Calu3 (cell line): ENCODE measurements around the gene RAPGEF4. TPM values are rescaled to one million over a fixed set of nuclear protein-coding genes. Genes with fewer than 3 reads are reported as not detected.

Experiments used
- BruUV-seq: library from RNA; stranded (reverse); fragments of 400-500 nt; replicated peaks from 2 replicates; lab custom pipeline; 2021; lab: Mats Ljungman, UMichigan
- CTCF ChIA-PET: fragments of 300-600 bp; sonication (Branson Sonifier 250); formaldehyde crosslinking; loops from one replicate; lab custom pipeline; 2022; ENCODE audit warnings: antibody characterized with exemption; lab: Charles Lee
- DNase-seq: peaks from one replicate; pipeline ENCODE4 v3.0.0; 2022
- H3K27ac Mint-ChIP-seq: one replicate; pipeline ENCODE4 v1.8.0; 2022; ENCODE audit warnings: mixed read lengths; ENCODE audit not compliant: unreplicated experiment
- H3K27me3 Mint-ChIP-seq: one replicate; pipeline ENCODE4 v1.8.0; 2022; ENCODE audit warnings: mixed read lengths; ENCODE audit not compliant: unreplicated experiment
- H3K36me3 Mint-ChIP-seq: one replicate; pipeline ENCODE4 v1.8.0; 2022; ENCODE audit warnings: mild to moderate bottlenecking, moderate library complexity, mixed read lengths; ENCODE audit not compliant: insufficient read depth, unreplicated experiment
- H3K4me1 Mint-ChIP-seq: one replicate; pipeline ENCODE4 v1.8.0; 2022; ENCODE audit warnings: mild to moderate bottlenecking, low read depth, mixed read lengths; ENCODE audit not compliant: unreplicated experiment
- H3K4me3 Mint-ChIP-seq: one replicate; pipeline ENCODE4 v1.8.0; 2022; ENCODE audit warnings: mild to moderate bottlenecking, low read depth, moderate library complexity, mixed read lengths; ENCODE audit not compliant: unreplicated experiment
- H3K9me3 Mint-ChIP-seq: one replicate; pipeline ENCODE4 v1.8.0; 2022; ENCODE audit warnings: low read depth, mixed read lengths; ENCODE audit not compliant: unreplicated experiment
- intact Hi-C: fragments of 100-400 bp; cut with micrococcal nuclease; formaldehyde crosslinking; loops from one replicate; pipeline ENCODE4 v1.10.0; 2022; ENCODE audit not compliant: unreplicated experiment
- total RNA-seq: library from RNA; stranded (reverse); gene quantifications from 2 replicates; pipeline ENCODE4 v1.2.3, GENCODE V29; 2022
- TF ChIP-seq, protein P1 (sequence below): fragments of 200-600 bp; IDR thresholded peaks from one replicate; pipeline ENCODE4 v1.8.0; 2022; ENCODE audit warnings: antibody characterized with exemption; ENCODE audit not compliant: unreplicated experiment

RAPGEF4 gene
- total RNA-seq, 1 experiment from 2014 or later, result 1.8 TPM

DNA sequence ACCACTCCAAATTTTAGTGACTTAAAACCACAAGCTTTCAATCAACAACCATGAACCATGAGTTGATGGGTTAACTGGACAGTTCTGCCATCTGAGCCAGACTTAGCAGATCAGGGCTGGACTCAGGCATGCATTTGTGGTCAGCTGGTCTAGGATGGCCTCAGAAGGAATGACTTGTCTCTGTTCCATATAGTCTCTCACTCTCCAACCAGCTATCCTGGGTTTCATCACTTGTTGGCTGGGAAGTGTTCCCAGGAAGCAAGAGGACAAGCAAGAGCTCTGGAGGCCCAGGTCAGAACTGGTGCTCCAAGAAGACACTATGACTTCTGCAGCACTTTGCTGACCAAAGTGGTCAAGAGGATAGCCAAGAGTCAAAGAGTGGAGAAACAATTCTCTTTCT, 322.5 kb downstream of the RAPGEF4 start:
- no peak for DNase-seq
- peaks cover 65% of the 10 kb centered on the region for H3K4me1 Mint-ChIP-seq
- H3K27ac Mint-ChIP-seq, result no peak overlapping the region
- H3K36me3 Mint-ChIP-seq, result no peaks in the 10 kb centered on the region
- no TSS peak for BruUV-seq
- no peaks in the 10 kb centered on the region for H3K27me3 Mint-ChIP-seq
- no peak overlapping the region for H3K4me3 Mint-ChIP-seq
- H3K9me3 Mint-ChIP-seq, result peaks cover 3% of the 10 kb centered on the region
- CTCF ChIA-PET, result no interaction called here
- TF ChIP-seq, protein P1, sequence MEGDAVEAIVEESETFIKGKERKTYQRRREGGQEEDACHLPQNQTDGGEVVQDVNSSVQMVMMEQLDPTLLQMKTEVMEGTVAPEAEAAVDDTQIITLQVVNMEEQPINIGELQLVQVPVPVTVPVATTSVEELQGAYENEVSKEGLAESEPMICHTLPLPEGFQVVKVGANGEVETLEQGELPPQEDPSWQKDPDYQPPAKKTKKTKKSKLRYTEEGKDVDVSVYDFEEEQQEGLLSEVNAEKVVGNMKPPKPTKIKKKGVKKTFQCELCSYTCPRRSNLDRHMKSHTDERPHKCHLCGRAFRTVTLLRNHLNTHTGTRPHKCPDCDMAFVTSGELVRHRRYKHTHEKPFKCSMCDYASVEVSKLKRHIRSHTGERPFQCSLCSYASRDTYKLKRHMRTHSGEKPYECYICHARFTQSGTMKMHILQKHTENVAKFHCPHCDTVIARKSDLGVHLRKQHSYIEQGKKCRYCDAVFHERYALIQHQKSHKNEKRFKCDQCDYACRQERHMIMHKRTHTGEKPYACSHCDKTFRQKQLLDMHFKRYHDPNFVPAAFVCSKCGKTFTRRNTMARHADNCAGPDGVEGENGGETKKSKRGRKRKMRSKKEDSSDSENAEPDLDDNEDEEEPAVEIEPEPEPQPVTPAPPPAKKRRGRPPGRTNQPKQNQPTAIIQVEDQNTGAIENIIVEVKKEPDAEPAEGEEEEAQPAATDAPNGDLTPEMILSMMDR, result no peak
- intact Hi-C loops, result no loop called here

DNA sequence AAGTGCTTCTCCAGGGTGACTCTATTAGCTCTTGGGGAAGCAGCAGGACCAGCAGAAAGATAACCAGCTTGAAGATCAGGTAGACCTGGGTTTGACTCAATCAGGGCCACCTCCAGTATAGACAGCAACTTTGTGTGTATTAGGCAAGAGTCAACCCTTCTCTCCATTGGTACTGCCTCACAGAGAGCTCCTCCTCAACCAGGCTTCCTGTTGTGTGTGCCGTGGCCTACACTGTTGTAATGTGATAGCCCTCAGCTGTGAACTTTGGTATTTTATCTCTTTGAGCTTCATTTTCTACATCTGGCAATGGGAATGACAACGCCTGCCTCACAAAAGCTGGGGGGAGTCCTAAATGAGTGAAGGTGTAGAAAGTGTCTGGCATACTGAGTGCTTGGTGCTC, 323.0 kb downstream of the RAPGEF4 start:
- Mint-ChIP-seq H3K27ac (no peak overlapping the region), H3K4me3 (no peak overlapping the region), H3K9me3 (peaks cover 3% of the 10 kb centered on the region), H3K36me3 (no peaks in the 10 kb centered on the region), H3K4me1 (peaks cover 59% of the 10 kb centered on the region), H3K27me3 (no peaks in the 10 kb centered on the region)
- CTCF ChIA-PET, result no interaction called here
- no peak for DNase-seq
- TF ChIP-seq, protein P1, result no peak
- intact Hi-C loops, result no loop called here
- BruUV-seq, result no TSS peak

DNA sequence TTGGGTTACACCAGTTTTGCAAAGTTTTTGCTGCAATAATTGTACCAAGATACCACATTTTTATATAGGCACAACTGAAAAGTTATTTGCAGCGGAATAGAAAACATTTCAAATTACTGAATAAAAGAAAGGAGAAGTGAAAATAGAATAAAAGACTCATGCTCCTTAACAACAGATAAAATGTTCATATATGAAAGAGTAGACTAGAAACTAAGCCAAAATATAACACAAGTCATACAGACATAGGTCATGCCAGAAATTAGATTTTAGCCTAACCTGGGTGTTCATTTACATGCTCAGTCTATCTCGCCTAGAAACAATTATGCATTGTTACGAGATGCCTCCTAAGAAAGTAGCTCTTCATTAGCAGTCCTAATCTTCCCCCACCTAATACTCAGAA, 323.6 kb downstream of the RAPGEF4 start:
- Mint-ChIP-seq H3K36me3 (no peaks in the 10 kb centered on the region), H3K27me3 (no peaks in the 10 kb centered on the region), H3K9me3 (peaks cover 3% of the 10 kb centered on the region), H3K4me1 (peaks cover 53% of the 10 kb centered on the region), H3K27ac (no peak overlapping the region), H3K4me3 (no peak overlapping the region)
- BruUV-seq, result no TSS peak
- no peak for DNase-seq
- TF ChIP-seq, protein P1, result no peak
- intact Hi-C loops, result no loop called here
- CTCF ChIA-PET, result interaction anchor here (1.3 kb wide), 1 partner anchor 65 kb away, joined by 3 read pairs; no protein-coding TSS in a partner anchor

DNA sequence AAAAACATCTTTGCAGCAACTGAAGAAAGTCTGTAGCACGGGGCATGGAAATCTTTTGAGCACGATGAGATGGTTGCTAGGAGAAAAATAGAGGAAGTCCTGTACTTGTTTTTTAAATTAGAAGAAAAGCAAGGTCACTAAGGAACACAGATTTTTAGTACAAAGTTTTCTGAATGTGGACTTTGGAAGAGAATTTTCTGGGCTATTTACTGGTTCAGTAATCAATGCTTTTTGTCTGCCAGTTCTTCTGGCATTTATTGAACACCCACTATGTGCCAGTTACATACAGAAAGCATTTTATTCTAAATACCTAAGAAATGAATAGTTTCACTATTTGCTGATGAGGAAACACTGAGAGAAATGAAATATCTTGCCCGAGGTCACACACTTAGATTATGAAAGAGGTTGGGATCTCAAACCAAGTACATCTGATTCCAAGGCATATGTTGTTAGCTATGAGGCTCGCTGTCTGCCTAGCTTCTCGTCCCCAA, 324.4 kb downstream of the RAPGEF4 start:
- Mint-ChIP-seq H3K27me3 (no peaks in the 10 kb centered on the region), H3K27ac (no peak overlapping the region), H3K4me3 (no peak overlapping the region), H3K9me3 (peaks cover 3% of the 10 kb centered on the region), H3K4me1 (peaks cover 46% of the 10 kb centered on the region), H3K36me3 (no peaks in the 10 kb centered on the region)
- intact Hi-C loops, result no loop called here
- no TSS peak for BruUV-seq
- TF ChIP-seq, protein P1, result no peak
- DNase-seq, result no peak
- CTCF ChIA-PET, result interaction anchor here (1.3 kb wide), 1 partner anchor 65 kb away, joined by 3 read pairs; no protein-coding TSS in a partner anchor
